MM.1S (cell line): Measurements from ENCODE around the gene RXRA.

Experiments
- DNase-seq: peaks from one replicate; pipeline ENCODE4 v3.0.0-alpha.2; 2015
- H2AFZ ChIP-seq: fragments of 300-600 bp; sonication (generic); 2 replicates; pipeline ENCODE4 v1.6.0; 2016; ENCODE audit warnings: antibody characterized with exemption, low read length
- H3F3A ChIP-seq: fragments of 300-600 bp; sonication (generic); 2 replicates; pipeline ENCODE4 v1.6.1; 2016; ENCODE audit warnings: mild to moderate bottlenecking, antibody characterized with exemption, low read length, moderate library complexity, mixed read lengths; ENCODE audit not compliant: insufficient read depth
- H3K27ac ChIP-seq: fragments of 300-600 bp; sonication (generic); 2 replicates; pipeline ENCODE4 v1.5.1; 2016; ENCODE audit warnings: mild to moderate bottlenecking, low read length
- H3K27me3 ChIP-seq: fragments of 300-600 bp; sonication (generic); replicated peaks from 2 replicates; pipeline ENCODE4 v1.6.0; 2016; ENCODE audit warnings: low read length; ENCODE audit not compliant: insufficient read depth
- H3K36me3 ChIP-seq: fragments of 300-600 bp; sonication (generic); replicated peaks from 2 replicates; pipeline ENCODE4 v1.6.1; 2016; ENCODE audit warnings: mild to moderate bottlenecking, low read length, mixed read lengths; ENCODE audit not compliant: insufficient read depth
- H3K4me1 ChIP-seq: fragments of 300-600 bp; sonication (generic); 2 replicates; pipeline ENCODE4 v1.6.1; 2016; ENCODE audit warnings: low read length, mixed read lengths
- H3K4me2 ChIP-seq: fragments of 300-600 bp; sonication (generic); 2 replicates; pipeline ENCODE4 v1.6.0; 2016; ENCODE audit warnings: low read depth, low read length
- H3K4me3 ChIP-seq: fragments of 300-600 bp; sonication (generic); 2 replicates; pipeline ENCODE4 v1.5.1; 2016; ENCODE audit warnings: low read length, mixed read lengths
- H3K79me2 ChIP-seq: fragments of 300-600 bp; sonication (generic); 2 replicates; pipeline ENCODE4 v1.6.1; 2016; ENCODE audit warnings: mixed run types, low read length, mixed read lengths
- H3K9ac ChIP-seq: fragments of 300-600 bp; sonication (generic); 2 replicates; pipeline ENCODE4 v1.6.1; 2016; ENCODE audit warnings: low read length, mixed read lengths
- H3K9me2 ChIP-seq: fragments of 300-600 bp; sonication (generic); replicated peaks from 2 replicates; pipeline ENCODE4 v1.6.1; 2016; ENCODE audit warnings: mild to moderate bottlenecking, low read length, mixed read lengths; ENCODE audit not compliant: insufficient read depth
- H3K9me3 ChIP-seq: fragments of 300-600 bp; sonication (generic); replicated peaks from 2 replicates; pipeline ENCODE4 v1.6.1; 2016; ENCODE audit warnings: mild to moderate bottlenecking, low read length, mixed read lengths; ENCODE audit not compliant: insufficient read depth
- H4K20me1 ChIP-seq: fragments of 300-600 bp; sonication (generic); 2 replicates; pipeline ENCODE4 v1.6.1; 2016; ENCODE audit warnings: mild to moderate bottlenecking, low read length, moderate library complexity, mixed read lengths; ENCODE audit not compliant: insufficient read depth
- CTCF ChIP-seq: fragments of 300-600 bp; sonication (generic); IDR thresholded peaks from 2 replicates; pipeline ENCODE4 v1.5.1; 2016; ENCODE audit warnings: antibody characterized with exemption, low read length, mixed read lengths
- EZH2 ChIP-seq: fragments of 300-600 bp; sonication (generic); optimal IDR thresholded peaks from 2 replicates; pipeline ENCODE3; 2017; ENCODE audit warnings: low read depth, mild to moderate bottlenecking, antibody characterized with exemption, low read length, mixed read lengths
- EZH2phosphoT487 ChIP-seq: fragments of 300-600 bp; sonication (generic); IDR thresholded peaks from 2 replicates; pipeline ENCODE4 v1.6.1; 2018; ENCODE audit warnings: antibody characterized with exemption, low read length

The RXRA gene

GRCh38 chr9:134429481-134429880, 103.2 kb downstream of the RXRA start:
- Histone ChIP-seq H2AFZ (no peak overlapping the region), H3K9ac (no peak overlapping the region), H3K9me3 (no peaks in the 10 kb centered on the region), H3K36me3 (no peaks in the 10 kb centered on the region), H3K4me3 (no peak overlapping the region), H3K4me1 (no peaks in the 10 kb centered on the region), H4K20me1 (no peaks in the 10 kb centered on the region), H3K4me2 (no peak overlapping the region), H3K9me2 (no peaks in the 10 kb centered on the region), H3K27me3 (no peaks in the 10 kb centered on the region), H3K27ac (no peak overlapping the region), H3F3A (no peaks in the 10 kb centered on the region), H3K79me2 (no peaks in the 10 kb centered on the region)
- no peak for DNase-seq
- TF ChIP-seq CTCF (no peak), EZH2phosphoT487 (no peak), EZH2 (no peak)

GRCh38 chr9:134431095-134431494, 104.8 kb downstream of the RXRA start:
- no peaks in the 10 kb centered on the region for H3K36me3 ChIP-seq
- H3K4me1 ChIP-seq = no peaks in the 10 kb centered on the region
- H3K4me3 ChIP-seq = no peak overlapping the region
- no peak overlapping the region for H2AFZ ChIP-seq
- H4K20me1 ChIP-seq = no peaks in the 10 kb centered on the region
- no peaks in the 10 kb centered on the region for H3K27me3 ChIP-seq
- no peaks in the 10 kb centered on the region for H3F3A ChIP-seq
- no peak for DNase-seq
- no peaks in the 10 kb centered on the region for H3K9me3 ChIP-seq
- H3K9me2 ChIP-seq = no peaks in the 10 kb centered on the region
- H3K9ac ChIP-seq = no peak overlapping the region
- H3K4me2 ChIP-seq = no peak overlapping the region
- no peak overlapping the region for H3K27ac ChIP-seq
- no peaks in the 10 kb centered on the region for H3K79me2 ChIP-seq
- TF ChIP-seq EZH2phosphoT487 = no peak
- TF ChIP-seq EZH2 = no peak
- TF ChIP-seq CTCF = no peak

GRCh38 chr9:134431626-134432025, 105.4 kb downstream of the RXRA start:
- no peaks in the 10 kb centered on the region for H3K4me1 ChIP-seq
- no peaks in the 10 kb centered on the region for H3K79me2 ChIP-seq
- no peak overlapping the region for H3K27ac ChIP-seq
- no peaks in the 10 kb centered on the region for H3F3A ChIP-seq
- H4K20me1 ChIP-seq = no peaks in the 10 kb centered on the region
- DNase-seq = no peak
- no peak overlapping the region for H3K9ac ChIP-seq
- TF ChIP-seq CTCF = no peak
- no peak for TF ChIP-seq EZH2
- TF ChIP-seq EZH2phosphoT487 = no peak
- H3K4me2 ChIP-seq = no peak overlapping the region
- H3K36me3 ChIP-seq = no peaks in the 10 kb centered on the region
- H3K9me2 ChIP-seq = no peaks in the 10 kb centered on the region
- no peak overlapping the region for H2AFZ ChIP-seq
- H3K27me3 ChIP-seq = no peaks in the 10 kb centered on the region
- H3K4me3 ChIP-seq = no peak overlapping the region
- H3K9me3 ChIP-seq = no peaks in the 10 kb centered on the region
